A673 (cell line): ENCODE measurements around the gene DDR2.

Source experiments
- EZH2 ChIP-seq: fragments of 200-600 bp; sonication (generic); IDR thresholded peaks from 2 replicates; pipeline ENCODE4 v1.6.1; 2017; ENCODE audit warnings: borderline replicate concordance, low read depth, mild to moderate bottlenecking, mixed read lengths, antibody characterized with exemption, low read length; ENCODE audit not compliant: poor library complexity, severe bottlenecking
- TF ChIP-seq, protein P1 (sequence below): fragments of 300-800, 200-600 bp; sonication (generic); conservative IDR thresholded peaks from 2 replicates; pipeline ENCODE4 v1.5.1; 2017; ENCODE audit warnings: low read depth, mild to moderate bottlenecking, antibody characterized with exemption, low read length, moderate library complexity, mixed read lengths

DNA sequence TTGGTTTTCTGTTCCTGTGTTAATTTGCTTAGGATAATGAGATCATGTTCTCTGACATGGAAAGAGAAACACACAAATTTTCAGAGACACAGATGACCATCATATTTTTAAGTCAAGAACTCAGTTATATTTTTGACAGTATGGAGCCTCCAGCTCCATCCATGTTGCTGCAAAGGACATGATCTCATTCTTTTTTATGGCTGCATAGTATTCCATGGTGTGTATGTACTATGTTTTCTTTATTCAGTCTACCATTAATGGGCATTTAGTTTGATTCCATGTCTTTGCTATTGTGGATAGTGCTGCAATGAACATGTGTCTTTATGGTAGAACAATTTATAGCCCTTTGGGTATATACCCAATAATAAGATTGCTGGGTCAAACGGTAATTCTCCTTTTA, 47.0 kb downstream of the DDR2 start:
- TF ChIP-seq, protein P1, sequence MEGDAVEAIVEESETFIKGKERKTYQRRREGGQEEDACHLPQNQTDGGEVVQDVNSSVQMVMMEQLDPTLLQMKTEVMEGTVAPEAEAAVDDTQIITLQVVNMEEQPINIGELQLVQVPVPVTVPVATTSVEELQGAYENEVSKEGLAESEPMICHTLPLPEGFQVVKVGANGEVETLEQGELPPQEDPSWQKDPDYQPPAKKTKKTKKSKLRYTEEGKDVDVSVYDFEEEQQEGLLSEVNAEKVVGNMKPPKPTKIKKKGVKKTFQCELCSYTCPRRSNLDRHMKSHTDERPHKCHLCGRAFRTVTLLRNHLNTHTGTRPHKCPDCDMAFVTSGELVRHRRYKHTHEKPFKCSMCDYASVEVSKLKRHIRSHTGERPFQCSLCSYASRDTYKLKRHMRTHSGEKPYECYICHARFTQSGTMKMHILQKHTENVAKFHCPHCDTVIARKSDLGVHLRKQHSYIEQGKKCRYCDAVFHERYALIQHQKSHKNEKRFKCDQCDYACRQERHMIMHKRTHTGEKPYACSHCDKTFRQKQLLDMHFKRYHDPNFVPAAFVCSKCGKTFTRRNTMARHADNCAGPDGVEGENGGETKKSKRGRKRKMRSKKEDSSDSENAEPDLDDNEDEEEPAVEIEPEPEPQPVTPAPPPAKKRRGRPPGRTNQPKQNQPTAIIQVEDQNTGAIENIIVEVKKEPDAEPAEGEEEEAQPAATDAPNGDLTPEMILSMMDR, result no peak
- no peak for TF ChIP-seq EZH2
